Activated CD8-positive, alpha-beta memory T cell treated with anti-CD3 and anti-CD28 coated beads, Interleukin-2, amount 50 U/mL, for 1 hour (primary cell): ENCODE measurements around the gene MMP3.

Experiments
- DNase-seq: peaks from one replicate; pipeline ENCODE4 v3.0.0-alpha.2; 2020; ENCODE audit errors: extremely low read depth

Gene MMP3

DNA sequence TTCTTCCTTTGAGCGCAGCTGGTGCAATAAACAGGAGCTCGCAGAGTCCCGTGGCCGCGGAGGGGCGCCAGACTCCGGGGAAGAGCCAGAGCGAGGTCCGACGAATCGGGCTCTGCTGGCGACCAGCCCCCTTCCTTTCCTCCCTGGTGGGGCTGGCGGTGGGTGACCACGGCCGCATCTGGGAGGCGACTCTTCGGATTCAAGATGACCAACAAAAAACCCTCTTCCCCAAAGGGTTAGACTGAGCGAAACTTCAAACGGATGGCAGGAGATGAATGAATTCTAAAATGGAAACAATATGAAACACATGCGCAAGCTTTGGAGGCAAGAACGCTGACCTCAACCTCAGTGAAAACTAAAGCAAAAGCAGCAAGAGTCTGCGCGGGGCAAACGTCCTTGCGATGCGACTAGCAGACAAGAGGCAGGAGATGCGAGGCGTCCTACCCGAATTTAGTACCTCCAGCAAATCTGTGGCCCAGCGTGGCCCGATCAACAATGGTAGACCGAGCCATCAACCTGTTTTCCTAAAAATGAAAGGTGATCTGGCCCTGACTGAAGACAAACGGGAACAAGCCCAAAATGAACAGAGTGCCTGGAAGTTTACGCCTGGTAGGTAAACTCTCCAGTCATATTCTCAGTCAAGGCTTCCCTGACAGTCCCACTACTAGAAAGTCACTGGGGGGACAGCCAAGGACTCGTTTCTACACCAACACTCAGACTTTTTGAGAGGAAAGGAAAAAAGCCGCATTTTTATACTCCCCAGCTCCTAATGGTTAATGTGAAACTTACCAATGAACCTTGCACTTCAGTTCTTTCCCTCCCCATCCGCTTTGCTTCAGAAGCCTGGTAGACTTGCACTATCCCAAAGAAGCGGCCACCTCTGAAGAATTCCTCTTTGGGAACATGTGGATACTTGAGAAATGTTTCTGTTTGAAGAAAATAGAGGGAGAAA, 11.6 kb downstream of the MMP3 start:
- DNase-seq, result no peak

DNA sequence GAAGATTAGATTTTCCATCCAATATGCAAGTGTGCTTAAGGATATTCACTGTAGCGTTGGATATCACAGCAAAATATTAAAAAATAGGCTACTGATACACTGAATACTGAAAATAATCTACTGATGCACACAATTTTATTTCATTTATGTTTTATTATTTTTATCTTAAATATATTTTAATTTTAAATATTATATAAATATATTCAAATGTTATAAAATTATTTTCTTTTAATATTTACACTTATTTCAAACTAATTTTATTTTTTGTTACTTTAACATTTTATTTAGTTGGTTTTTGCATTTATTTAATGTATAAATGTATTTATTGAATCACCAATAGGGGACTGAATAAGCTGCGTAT, 12.3 kb downstream of the MMP3 start:
- no peak for DNase-seq

DNA sequence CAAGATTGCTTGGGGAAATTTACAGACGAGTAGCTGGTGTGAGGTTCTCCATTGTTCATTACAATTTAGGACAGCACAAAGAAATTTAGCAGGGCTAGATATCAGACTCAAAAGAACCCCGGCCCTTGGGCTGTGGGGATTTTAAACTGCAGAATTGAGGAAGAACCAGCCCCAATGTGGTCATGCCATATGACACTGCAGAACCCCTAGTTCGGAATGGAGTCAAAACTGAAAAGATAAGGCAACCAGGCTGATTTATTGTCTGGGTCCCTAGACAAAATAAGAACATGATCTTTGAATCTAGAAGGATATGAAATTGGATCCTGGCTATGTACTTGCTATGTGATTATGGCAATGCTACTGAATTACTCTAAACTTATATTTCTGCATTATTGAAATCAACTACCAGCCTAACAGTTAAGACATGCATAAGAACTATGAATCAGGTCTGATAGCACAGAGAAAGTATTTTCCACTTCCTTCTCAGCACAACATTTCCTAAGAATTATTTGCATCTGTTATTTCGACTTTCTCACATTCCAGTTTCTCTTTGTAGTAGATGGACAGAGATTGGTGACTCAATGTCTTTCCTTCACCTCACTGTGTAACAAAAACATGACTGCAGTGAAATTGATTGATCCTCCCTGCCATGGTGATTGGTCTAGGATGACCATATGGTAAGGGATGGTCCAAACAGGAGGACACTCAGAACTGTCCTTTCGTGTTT, 13.2 kb downstream of the MMP3 start:
- no peak for DNase-seq

DNA sequence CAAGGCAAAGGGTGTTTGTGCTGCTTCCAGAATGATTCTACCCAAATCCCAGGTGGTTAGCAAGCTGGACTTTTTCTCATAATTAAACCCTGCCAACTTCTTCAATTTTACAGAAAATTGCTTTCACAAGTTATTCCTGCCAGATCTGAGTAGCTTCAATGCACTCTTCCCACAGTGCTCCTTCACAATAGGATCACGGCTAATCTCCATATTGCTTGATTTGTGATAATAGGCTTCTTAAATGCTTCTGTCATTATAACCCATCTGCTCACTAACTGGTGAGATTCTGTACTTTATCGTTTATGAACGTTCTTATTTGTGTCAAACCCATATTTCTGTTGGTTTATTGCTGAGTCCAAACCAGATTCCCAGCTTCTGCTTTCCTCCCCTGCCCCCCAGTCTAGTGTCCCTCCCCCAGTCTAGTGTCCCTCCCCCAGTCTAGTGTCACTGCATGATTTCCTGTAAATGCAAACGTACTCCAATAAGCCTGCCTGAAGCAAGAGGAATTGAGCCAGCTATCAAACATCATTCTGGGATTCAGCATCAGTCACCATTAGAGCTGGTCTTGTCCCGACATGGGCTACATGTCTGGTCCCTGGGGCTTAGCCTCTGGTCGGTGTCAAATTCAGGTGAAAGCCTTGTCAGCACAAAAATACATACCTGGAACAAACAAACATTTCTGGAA, 14.0 kb downstream of the MMP3 start:
- no peak for DNase-seq

DNA sequence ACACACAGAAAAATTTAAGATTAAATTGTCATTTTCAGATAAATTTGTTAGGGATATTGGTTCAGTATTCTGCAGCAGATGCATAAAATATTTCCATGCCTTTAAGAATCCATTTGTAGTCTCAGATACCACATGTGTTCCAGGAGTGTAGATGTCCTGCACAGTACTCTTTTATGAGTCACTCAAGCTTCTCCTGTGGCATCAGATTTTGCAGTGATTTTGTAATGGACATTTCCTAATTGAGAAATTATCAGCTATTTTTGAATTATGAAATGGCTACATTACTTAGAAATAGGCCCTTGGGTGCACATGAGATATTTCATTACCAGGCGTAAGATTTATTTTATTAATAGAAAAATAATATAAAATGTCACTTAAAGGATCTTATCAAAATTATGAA, 18.9 kb downstream of the MMP3 start:
- DNase-seq, result no peak

DNA sequence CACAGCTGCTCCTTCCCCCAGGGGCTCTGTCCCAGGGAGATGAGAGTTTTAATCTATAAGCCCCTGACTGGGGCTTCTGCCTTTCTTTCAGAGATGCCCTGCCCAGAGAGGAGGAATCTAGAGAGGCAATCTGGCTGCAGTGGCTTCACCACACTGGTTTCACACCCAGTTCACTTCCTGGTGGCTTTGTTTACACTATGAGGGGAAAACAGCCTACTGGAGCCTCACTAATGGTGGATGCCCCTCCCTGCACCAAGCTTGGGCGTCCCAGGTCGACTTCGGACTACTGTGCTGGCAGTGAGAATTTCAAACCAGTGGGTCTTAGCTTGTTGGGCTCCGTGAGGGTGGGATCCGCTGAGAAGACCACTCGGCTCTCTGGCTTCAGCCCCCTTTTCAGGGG, 23.9 kb downstream of the MMP3 start:
- DNase-seq, result no peak

DNA sequence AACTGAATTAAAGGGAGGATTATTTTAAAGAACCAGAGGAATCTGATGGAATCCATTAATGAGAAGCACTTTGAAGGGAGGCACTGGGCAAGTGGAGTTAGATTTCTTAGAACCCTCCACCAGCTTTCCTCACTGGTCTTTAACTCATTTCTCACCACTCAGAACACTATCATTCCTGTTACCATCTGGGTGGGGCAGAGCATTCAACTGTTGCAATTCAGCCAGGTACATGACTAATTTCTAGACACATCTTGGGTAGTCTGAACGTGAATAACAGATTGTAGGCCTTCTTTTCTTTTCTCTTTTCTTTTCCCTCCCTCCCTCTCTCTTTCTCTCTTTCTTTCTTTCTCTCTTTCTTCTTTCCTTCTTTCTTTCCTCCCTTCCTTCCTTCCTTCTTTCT, 29.9 kb downstream of the MMP3 start:
- no peak for DNase-seq

DNA sequence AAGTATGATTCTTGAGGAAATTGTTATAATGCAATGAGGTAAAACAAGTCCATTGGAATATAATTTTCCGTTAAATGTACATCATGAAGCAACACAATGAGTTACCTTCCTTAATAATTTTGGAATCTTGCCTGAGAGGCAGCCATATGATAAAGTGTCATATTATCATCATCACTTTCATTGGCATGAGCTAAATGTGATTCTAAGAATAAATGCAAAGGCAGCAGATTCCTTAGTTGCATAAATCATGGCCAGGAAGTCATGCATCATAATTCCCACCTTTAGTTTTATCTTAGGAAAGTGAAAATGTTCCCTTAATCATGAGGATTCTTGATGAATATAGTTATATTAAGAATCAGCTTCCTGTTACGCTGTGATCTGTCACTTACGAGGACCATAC, 31.2 kb downstream of the MMP3 start:
- DNase-seq, result no peak

DNA sequence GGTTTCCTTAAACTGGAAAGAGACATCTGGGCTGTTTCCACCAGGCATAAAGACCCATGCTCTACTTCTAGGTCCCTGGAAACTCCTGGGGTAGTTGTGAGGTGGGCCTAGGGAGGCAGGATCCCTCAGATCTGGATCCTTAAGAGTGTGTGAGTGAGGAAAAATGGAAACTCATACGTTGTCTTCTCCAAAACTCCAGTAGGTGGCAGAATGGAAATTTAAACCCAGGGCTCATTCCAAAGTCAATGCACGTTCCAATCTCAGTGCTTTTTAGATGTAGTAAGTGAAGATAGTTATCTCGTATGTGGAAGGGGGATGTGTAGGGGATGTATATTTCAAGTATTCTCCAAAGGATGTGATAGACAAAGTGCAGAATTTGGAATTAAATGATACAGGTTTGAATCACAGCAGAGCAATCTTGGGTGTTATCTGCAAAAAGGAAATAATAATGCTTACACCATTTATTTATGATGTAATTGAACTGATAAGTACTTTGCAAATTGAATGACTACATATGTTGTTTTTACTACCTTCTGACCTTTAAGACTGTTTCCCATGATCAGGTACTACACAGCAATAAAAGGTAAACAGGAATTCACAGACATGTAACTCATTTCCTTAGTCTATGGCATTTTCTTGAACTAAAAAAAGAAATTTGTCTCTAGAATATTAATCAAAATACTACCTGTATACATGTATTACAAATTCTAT, 32.3 kb downstream of the MMP3 start:
- DNase-seq, result no peak

DNA sequence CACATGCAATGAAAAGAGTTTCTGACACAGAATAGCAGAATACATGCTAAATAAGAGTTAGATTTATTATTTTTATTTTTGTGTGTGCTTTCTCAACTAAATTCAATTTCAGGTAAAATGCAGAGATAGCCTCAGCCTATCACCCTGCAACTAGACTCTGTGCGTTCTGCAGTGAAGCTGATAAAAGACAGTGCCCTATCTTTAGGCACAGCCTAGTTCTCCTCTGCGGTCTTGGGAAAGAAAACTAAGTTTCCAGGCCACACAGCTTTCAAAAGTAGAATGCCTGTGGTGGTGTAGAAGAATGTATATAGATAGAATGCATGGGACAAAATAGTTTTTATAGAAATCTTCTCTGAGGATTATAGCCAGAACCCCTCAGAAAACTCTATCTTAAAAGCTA, 33.4 kb downstream of the MMP3 start:
- DNase-seq, result no peak

DNA sequence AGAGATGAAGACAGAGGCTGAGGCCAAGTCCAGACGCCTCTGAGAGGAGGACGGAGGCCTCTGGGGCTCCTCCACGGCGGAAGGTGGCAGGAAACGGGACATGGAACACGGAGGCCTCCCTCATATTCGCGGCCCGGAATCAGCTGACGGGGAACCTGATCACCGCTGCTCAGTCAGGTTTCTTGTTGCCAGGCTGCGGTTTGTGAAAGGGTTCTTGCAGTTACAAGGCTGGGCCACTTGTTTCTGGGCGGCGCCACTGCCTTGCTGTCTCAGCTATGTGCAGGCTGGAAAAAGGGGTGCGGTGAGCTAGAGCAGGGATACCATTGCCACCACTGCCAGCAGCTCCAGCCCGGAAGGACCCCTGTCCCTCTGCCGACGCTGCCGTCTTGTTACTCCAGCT, 35.5 kb downstream of the MMP3 start:
- DNase-seq, result no peak

DNA sequence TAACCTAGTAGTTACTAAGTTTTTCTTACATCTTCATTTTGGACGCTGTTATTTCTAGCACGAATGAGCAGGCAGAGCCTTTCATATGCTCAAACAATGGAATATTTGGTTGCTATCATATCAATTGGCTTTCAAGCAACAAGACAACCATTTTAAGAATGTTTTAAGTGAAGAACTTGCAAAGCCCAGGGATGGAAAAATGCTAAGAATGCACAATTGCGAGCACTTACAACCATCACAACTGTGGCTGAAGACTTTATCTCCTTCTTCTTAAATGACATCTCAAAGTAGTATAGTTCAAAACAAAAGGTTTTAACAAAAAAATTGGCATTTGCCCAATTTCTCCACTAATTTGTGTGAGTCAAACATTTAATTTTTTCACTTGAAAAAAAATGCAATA, 37.1 kb downstream of the MMP3 start:
- DNase-seq, result no peak

DNA sequence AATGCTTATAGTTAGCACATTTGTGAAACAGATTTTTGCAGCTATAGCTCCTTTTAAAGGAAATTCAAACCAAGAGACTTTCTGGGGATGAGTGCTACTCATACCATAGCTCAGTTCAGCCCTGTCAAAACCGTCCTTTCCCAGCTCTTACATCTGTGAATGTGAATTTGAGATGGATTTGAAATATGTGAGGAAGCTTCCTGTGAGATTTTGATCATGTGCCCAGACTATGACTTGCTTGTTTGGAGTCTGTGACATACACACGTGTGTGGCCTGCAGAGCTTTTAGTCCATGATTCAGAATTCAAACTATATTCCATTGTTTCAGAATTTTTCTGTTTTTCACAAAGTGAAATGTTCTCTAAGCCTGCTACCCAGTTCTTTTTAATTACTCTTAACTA, 41.1 kb downstream of the MMP3 start:
- no peak for DNase-seq

DNA sequence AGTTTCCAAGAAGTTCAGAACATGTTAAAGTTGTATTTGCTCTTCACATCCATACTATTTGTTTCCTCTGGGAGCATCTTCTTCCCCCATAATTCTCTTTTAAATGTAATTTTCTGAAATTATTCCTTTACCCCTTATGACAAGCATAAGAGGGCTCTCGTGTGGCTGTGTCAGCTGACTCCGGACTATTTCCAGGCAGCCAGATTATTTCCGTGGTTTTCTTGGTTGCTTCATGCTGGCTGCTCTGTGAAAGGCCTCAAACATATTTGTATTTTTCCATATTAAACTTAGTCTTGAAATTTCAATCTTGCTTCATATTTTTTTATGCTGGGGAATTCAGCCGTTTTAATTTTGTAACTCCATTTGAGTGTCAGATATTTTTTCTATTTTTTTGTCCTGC, 42.6 kb downstream of the MMP3 start:
- DNase-seq, result no peak

DNA sequence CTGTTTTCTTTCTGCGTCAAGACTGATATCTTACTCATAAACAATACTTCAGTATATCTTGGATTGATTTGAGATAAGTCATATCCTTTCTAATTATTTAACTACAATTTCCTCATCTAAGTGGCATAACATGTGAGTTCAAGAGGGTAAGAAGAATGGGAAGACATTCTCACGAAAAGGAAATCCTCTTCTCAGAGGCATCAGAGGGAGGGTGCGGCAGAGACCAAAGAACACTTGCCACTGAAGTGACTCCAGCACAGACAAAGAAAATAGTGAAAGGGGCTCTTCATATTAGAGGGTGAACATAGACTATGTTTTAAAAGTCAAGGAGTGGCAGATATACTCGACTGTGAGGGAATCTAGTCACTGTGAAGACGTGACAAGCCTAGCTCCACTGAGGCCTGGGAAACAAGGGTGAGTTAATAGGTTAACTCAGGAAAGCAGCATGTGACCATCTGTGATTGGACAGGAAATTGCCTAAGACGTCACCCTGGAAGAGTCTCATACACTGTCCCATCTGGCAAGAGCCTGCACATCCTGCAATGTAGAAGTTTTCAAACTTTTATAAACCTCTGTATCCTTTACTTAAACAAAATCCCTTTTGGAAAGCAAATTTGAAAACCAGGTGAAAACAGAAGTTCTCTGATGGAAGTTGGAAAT, 43.6 kb downstream of the MMP3 start:
- DNase-seq, result no peak

DNA sequence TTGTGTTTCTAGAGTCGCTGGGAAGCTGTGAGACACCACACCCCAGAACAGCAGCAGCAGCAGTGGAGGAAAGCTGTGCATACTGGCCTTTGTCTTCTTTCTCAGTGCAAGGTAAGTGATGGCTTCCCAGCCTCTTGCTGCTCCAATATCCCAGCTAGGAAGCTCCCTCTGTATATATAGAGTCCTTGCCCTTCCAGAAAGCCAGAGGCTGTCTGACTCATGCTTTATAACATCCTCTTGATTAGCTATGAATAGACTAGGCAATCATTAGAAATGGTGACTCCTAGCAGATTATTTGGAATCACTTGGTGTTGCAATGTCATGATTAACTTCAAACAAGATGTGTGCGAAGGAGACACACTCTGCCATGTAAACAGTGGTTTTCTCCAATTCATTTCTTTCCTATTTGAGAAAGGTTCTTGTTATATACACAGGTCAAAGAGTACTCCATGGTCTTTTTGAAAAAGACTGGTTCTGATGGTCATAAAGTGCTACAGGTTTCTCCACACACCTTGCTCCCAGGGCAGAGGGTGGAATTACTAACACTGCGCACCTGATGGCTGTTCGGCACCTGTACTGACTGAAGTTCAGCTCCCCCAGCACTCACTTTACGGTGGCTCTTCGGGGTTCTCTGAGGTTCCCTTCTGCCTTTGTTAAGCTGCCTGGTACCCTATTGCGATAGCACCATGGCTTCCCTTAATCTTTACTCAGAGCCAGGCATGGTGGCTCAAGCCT, 45.2 kb downstream of the MMP3 start, which contains the start of gene MMP1:
Gene MMP1, minus strand, starts transcription at position 149 of the 735 bp plus-strand sequence. Its CDS starts 68 bp downstream, at position 81.
- no peak for DNase-seq

DNA sequence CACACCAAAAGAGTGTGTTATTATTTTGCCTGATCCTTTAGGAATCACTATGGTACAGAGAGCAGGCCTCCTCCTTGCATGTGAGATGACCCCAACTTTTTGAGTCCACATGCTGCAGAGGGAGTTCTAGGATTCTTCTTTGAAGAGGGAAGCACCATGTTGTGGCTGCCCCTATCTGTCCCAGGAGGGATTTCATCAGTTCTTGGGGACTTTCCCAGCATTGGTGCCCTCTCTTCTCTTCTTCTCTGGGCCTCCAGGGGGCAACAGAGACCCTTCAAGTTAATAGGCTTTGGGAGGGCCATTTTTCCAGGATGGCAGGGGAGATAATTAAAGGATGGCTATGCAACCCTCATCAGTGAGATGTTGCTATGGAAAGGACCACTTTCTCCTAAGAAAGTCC, 49.0 kb downstream of the MMP3 start:
- no peak for DNase-seq

DNA sequence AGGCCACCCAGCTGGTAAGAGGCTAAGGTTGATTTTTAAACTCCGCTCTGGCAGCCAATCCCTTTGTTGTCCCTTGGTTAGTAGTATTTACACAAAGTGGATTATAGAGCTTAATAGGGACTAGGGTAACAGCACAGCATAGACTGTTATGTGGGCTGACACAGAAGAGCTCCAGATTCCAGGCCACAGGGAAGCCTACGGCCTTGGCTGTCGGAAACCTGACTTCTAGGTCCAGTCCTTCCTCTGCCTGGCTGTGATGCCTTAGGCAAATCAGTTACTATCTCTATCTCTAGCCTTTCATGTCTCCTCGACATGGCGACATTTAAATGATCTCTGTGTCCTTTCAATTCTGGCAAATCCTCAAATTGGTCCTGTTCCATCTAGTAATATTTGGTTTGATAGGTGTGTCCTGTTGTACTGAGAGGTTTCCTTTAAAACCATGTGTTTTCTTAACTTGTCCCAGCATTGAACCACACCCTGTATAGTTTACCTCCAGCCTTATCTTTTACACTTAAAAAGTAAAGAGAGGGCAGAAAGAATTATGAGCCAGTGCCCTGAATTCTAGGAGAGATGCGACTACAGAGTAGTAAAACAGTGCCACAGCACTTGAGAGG, 49.6 kb downstream of the MMP3 start:
- no peak for DNase-seq

DNA sequence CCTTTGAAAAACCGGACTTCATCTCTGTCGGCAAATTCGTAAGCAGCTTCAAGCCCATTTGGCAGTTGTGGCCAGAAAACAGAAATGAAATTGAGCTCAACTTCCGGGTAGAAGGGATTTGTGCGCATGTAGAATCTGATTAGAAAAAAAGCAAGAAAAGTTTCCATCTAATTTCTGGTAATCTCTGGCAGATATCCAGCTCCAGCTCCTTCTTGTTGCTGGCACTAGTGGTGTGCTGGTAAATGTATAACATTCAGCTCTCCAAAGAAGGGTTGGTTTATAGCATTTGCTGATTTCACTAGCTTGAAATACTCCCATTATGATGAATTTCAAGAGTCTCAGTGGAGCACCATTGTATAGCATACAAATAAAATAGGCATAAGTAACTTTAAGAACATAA, 50.8 kb downstream of the MMP3 start:
- DNase-seq, result no peak
